ENCODE measurements around the gene ZNHIT6.

DNA sequence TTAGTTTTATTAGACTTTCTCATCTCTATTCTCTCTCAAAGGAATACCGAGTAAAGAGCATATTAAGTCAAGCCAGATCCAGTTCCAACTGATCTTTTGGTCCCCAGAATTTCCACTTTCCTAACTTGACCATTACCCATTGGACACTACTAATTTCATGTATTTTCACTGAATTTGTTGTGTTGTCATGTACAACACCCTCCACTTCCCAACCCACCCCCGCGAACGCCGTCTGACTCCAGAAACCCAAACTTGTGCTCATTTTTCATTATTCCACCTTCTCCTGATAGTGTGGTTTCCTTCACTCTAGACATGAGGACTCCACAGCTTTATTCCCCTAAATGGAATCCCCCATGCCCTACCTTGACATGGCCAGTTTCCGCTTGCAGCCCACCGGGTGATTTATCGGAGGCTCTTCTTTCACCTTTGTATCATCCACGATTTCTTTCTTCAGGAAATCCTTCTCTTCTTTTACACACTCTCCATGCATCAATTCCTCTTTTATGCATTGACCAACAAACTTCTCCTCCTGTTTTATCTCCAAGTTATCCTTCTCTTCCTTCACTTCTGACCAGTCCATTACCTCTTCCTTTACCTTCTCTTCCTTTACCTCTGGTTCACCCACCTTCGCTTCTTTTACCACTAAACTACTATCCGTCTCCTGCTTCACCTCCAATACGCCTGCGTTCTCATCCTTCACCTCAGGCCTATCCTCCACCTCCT lies 805 bp downstream of the ZNHIT6 start:
- TF ChIP-seq, protein P1, sequence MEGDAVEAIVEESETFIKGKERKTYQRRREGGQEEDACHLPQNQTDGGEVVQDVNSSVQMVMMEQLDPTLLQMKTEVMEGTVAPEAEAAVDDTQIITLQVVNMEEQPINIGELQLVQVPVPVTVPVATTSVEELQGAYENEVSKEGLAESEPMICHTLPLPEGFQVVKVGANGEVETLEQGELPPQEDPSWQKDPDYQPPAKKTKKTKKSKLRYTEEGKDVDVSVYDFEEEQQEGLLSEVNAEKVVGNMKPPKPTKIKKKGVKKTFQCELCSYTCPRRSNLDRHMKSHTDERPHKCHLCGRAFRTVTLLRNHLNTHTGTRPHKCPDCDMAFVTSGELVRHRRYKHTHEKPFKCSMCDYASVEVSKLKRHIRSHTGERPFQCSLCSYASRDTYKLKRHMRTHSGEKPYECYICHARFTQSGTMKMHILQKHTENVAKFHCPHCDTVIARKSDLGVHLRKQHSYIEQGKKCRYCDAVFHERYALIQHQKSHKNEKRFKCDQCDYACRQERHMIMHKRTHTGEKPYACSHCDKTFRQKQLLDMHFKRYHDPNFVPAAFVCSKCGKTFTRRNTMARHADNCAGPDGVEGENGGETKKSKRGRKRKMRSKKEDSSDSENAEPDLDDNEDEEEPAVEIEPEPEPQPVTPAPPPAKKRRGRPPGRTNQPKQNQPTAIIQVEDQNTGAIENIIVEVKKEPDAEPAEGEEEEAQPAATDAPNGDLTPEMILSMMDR (IDR thresholded peaks at IDR 0.05; ENCODE audit: low read depth, low read length) = no peak
- TF ChIP-seq, protein P2, sequence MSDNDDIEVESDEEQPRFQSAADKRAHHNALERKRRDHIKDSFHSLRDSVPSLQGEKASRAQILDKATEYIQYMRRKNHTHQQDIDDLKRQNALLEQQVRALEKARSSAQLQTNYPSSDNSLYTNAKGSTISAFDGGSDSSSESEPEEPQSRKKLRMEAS (IDR thresholded peaks at IDR 0.05; ENCODE audit: low read depth, low read length) = no peak
- TF ChIP-seq POLR2A (IDR thresholded peaks at IDR 0.05; ENCODE audit: extremely low read depth, insufficient read length) = no peak
